Progenitor cell of endocrine pancreas (in vitro differentiated cells): Measurements from ENCODE around the gene DIS3L2. TPM values are rescaled to one million over a fixed set of nuclear protein-coding genes. Genes with fewer than 3 reads are reported as not detected.
"Not testable (repeated sequence)": the region's sequence is repeated elsewhere in the genome, so short reads cannot be mapped to it uniquely, and the experiment has no call there.

Experiments
- DNase-seq: peaks from one replicate; pipeline ENCODE4 v3.0.0; 2021; ENCODE audit warnings: low spot score; ENCODE audit not compliant: unreplicated experiment
- H3K27ac Mint-ChIP-seq: 2 replicates; pipeline ENCODE4 v1.8.0; 2021; ENCODE audit warnings: mild to moderate bottlenecking, moderate library complexity, mixed read lengths
- H3K27me3 Mint-ChIP-seq: 2 replicates; pipeline ENCODE4 v1.8.0; 2021; ENCODE audit warnings: mixed read lengths
- H3K36me3 Mint-ChIP-seq: 2 replicates; pipeline ENCODE4 v1.8.0; 2022; ENCODE audit warnings: mixed read lengths; ENCODE audit not compliant: insufficient read depth
- H3K4me1 Mint-ChIP-seq: 2 replicates; pipeline ENCODE4 v1.8.0; 2021; ENCODE audit warnings: low read depth, mixed read lengths
- H3K4me3 Mint-ChIP-seq: 2 replicates; pipeline ENCODE4 v1.8.0; 2021; ENCODE audit warnings: low read depth, mild to moderate bottlenecking, moderate library complexity, mixed read lengths
- H3K9me3 Mint-ChIP-seq: 2 replicates; pipeline ENCODE4 v1.8.0; 2021; ENCODE audit warnings: low read depth, mixed read lengths
- CTCF ChIP-seq: fragments of 200-600 bp; sonication (generic); IDR thresholded peaks from one replicate; pipeline ENCODE4 v1.5.0; 2021; ENCODE audit warnings: antibody characterized with exemption, mild to moderate bottlenecking; ENCODE audit not compliant: unreplicated experiment
- total RNA-seq: library from RNA; stranded (reverse); gene quantifications from 2 replicates; pipeline ENCODE4 v1.2.1, GENCODE V29; 2021

Gene DIS3L2
- total RNA-seq, 1 donor from 2014 or later: 59.3 TPM

- Mint-ChIP-seq H3K27ac (no peak overlapping the region), H3K4me1 (no peaks in the 10 kb centered on the region), H3K36me3 (no peaks in the 10 kb centered on the region), H3K4me3 (no peak overlapping the region), H3K9me3 (no peaks in the 10 kb centered on the region), H3K27me3 (peaks cover 16% of the 10 kb centered on the region)
- no peak for TF ChIP-seq CTCF
- no peak for DNase-seq
Observed at GRCh38 chr2:232376260-232376659, 414.7 kb downstream of the DIS3L2 start.

- Mint-ChIP-seq H3K4me1 (no peaks in the 10 kb centered on the region), H3K27me3 (peaks cover 17% of the 10 kb centered on the region), H3K9me3 (no peaks in the 10 kb centered on the region), H3K4me3 (no peak overlapping the region), H3K27ac (no peak overlapping the region), H3K36me3 (no peaks in the 10 kb centered on the region)
- no peak for TF ChIP-seq CTCF
- DNase-seq: no peak
Observed at GRCh38 chr2:232376713-232377112, 415.2 kb downstream of the DIS3L2 start.

- peaks cover 23% of the 10 kb centered on the region for H3K27me3 Mint-ChIP-seq
- H3K36me3 Mint-ChIP-seq: no peaks in the 10 kb centered on the region
- no peaks in the 10 kb centered on the region for H3K9me3 Mint-ChIP-seq
- no peak for TF ChIP-seq CTCF
- DNase-seq: no peak
- H3K4me1 Mint-ChIP-seq: no peaks in the 10 kb centered on the region
- no peak overlapping the region for H3K27ac Mint-ChIP-seq
- no peak overlapping the region for H3K4me3 Mint-ChIP-seq
Observed at GRCh38 chr2:232377319-232377718, 415.8 kb downstream of the DIS3L2 start.

GRCh38 chr2:232377841-232378734 lies 416.6 kb downstream of the DIS3L2 start:
- no peak for TF ChIP-seq CTCF
- no peak for DNase-seq
- Mint-ChIP-seq H3K4me3 (no peak overlapping the region), H3K27ac (no peak overlapping the region), H3K9me3 (no peaks in the 10 kb centered on the region), H3K36me3 (no peaks in the 10 kb centered on the region), H3K27me3 (peaks cover 31% of the 10 kb centered on the region), H3K4me1 (no peaks in the 10 kb centered on the region)

GRCh38 chr2:232378735-232379151 lies 417.2 kb downstream of the DIS3L2 start, which contains the start of gene ALPP:
Gene ALPP (plus strand): TSS chr2:232378751. CDS start chr2:232378803, 52 bp downstream.
- H3K36me3 Mint-ChIP-seq, DNase-seq, H3K9me3 Mint-ChIP-seq, H3K27ac Mint-ChIP-seq, H3K4me1 Mint-ChIP-seq, H3K4me3 Mint-ChIP-seq: not testable (repeated sequence)
- peaks cover 37% of the 10 kb centered on the region for H3K27me3 Mint-ChIP-seq

GRCh38 chr2:232379610-232380590 lies 418.4 kb downstream of the DIS3L2 start:
- not testable (repeated sequence) for H3K9me3 Mint-ChIP-seq, H3K27ac Mint-ChIP-seq, DNase-seq, H3K4me1 Mint-ChIP-seq, H3K36me3 Mint-ChIP-seq, H3K4me3 Mint-ChIP-seq
- peaks cover 40% of the 10 kb centered on the region for H3K27me3 Mint-ChIP-seq

GRCh38 chr2:232381204-232382031 lies 419.9 kb downstream of the DIS3L2 start:
- H3K27me3 Mint-ChIP-seq: peaks cover 52% of the 10 kb centered on the region
- not testable (repeated sequence) for H3K36me3 Mint-ChIP-seq, H3K27ac Mint-ChIP-seq, H3K4me3 Mint-ChIP-seq, DNase-seq, H3K4me1 Mint-ChIP-seq, H3K9me3 Mint-ChIP-seq
